ENCODE data around the gene CDCA7L.

- TF ChIP-seq CTCF (IDR thresholded peaks at IDR 0.05; ENCODE audit: insufficient read depth, low read depth, low read length) (no peak), EZH2 (IDR thresholded peaks at IDR 0.05; ENCODE audit: insufficient read depth, low read length) (no peak)
Observed at GRCh38 chr7:21981524-21981923, 35.8 kb upstream of the CDCA7L start.

All from astrocyte (in vitro differentiated cells and primary cell).